Calu3 (cell line): ENCODE data around the gene CBX4. TPM values are rescaled to one million over a fixed set of nuclear protein-coding genes. Genes with fewer than 3 reads are reported as not detected.

ENCODE experiments used
- BruUV-seq: library from RNA; stranded (reverse); fragments of 400-500 nt; replicated peaks from 2 replicates; lab custom pipeline; 2021; lab: Mats Ljungman, UMichigan
- CTCF ChIA-PET: fragments of 300-600 bp; sonication (Branson Sonifier 250); formaldehyde crosslinking; loops from one replicate; lab custom pipeline; 2022; ENCODE audit warnings: antibody characterized with exemption; lab: Charles Lee
- DNase-seq: peaks from one replicate; pipeline ENCODE4 v3.0.0; 2022
- H3K27ac Mint-ChIP-seq: one replicate; pipeline ENCODE4 v1.8.0; 2022; ENCODE audit warnings: mixed read lengths; ENCODE audit not compliant: unreplicated experiment
- H3K27me3 Mint-ChIP-seq: one replicate; pipeline ENCODE4 v1.8.0; 2022; ENCODE audit warnings: mixed read lengths; ENCODE audit not compliant: unreplicated experiment
- H3K36me3 Mint-ChIP-seq: one replicate; pipeline ENCODE4 v1.8.0; 2022; ENCODE audit warnings: mild to moderate bottlenecking, moderate library complexity, mixed read lengths; ENCODE audit not compliant: insufficient read depth, unreplicated experiment
- H3K4me1 Mint-ChIP-seq: one replicate; pipeline ENCODE4 v1.8.0; 2022; ENCODE audit warnings: mild to moderate bottlenecking, low read depth, mixed read lengths; ENCODE audit not compliant: unreplicated experiment
- H3K4me3 Mint-ChIP-seq: one replicate; pipeline ENCODE4 v1.8.0; 2022; ENCODE audit warnings: mild to moderate bottlenecking, low read depth, moderate library complexity, mixed read lengths; ENCODE audit not compliant: unreplicated experiment
- H3K9me3 Mint-ChIP-seq: one replicate; pipeline ENCODE4 v1.8.0; 2022; ENCODE audit warnings: low read depth, mixed read lengths; ENCODE audit not compliant: unreplicated experiment
- intact Hi-C: fragments of 100-400 bp; cut with micrococcal nuclease; formaldehyde crosslinking; loops from one replicate; pipeline ENCODE4 v1.10.0; 2022; ENCODE audit not compliant: unreplicated experiment
- total RNA-seq: library from RNA; stranded (reverse); gene quantifications from 2 replicates; pipeline ENCODE4 v1.2.3, GENCODE V29; 2022
- TF ChIP-seq, protein P1 (sequence below): fragments of 200-600 bp; IDR thresholded peaks from one replicate; pipeline ENCODE4 v1.8.0; 2022; ENCODE audit warnings: antibody characterized with exemption; ENCODE audit not compliant: unreplicated experiment

Gene CBX4
- total RNA-seq, 1 experiment from 2014 or later = 40.2 TPM

DNA sequence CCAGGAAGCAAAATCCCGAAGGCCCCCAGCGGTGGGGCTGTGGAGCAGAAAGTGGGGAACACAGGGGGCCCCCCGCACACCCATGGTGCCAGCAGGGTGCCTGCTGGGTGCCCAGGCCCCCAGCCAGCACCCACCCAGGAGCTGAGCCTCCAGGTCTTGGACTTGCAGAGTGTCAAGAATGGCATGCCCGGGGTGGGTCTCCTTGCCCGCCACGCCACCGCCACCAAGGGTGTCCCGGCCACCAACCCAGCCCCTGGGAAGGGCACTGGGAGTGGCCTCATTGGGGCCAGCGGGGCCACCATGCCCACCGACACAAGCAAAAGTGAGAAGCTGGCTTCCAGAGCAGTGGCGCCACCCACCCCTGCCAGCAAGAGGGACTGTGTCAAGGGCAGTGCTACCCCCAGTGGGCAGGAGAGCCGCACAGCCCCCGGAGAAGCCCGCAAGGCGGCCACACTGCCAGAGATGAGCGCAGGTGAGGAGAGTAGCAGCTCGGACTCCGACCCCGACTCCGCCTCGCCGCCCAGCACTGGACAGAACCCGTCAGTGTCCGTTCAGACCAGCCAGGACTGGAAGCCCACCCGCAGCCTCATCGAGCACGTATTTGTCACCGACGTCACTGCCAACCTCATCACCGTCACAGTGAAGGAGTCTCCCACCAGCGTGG, 54.8 kb downstream of the CBX4 start:
- TF ChIP-seq, protein P1, sequence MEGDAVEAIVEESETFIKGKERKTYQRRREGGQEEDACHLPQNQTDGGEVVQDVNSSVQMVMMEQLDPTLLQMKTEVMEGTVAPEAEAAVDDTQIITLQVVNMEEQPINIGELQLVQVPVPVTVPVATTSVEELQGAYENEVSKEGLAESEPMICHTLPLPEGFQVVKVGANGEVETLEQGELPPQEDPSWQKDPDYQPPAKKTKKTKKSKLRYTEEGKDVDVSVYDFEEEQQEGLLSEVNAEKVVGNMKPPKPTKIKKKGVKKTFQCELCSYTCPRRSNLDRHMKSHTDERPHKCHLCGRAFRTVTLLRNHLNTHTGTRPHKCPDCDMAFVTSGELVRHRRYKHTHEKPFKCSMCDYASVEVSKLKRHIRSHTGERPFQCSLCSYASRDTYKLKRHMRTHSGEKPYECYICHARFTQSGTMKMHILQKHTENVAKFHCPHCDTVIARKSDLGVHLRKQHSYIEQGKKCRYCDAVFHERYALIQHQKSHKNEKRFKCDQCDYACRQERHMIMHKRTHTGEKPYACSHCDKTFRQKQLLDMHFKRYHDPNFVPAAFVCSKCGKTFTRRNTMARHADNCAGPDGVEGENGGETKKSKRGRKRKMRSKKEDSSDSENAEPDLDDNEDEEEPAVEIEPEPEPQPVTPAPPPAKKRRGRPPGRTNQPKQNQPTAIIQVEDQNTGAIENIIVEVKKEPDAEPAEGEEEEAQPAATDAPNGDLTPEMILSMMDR = no peak
- DNase-seq = no peak
- no peak overlapping the region for H3K4me3 Mint-ChIP-seq
- no TSS peak for BruUV-seq
- CTCF ChIA-PET = interaction anchor here (0.6 to 0.8 kb wide), 2 partner anchors 12 to 1798 kb away, joined by 3 read pairs; partner anchors contain the start of gene CBX8
- H3K4me1 Mint-ChIP-seq = no peaks in the 10 kb centered on the region
- no peaks in the 10 kb centered on the region for H3K9me3 Mint-ChIP-seq
- intact Hi-C loops = no loop called here
- peaks cover 8% of the 10 kb centered on the region for H3K36me3 Mint-ChIP-seq
- H3K27ac Mint-ChIP-seq = no peak overlapping the region
- H3K27me3 Mint-ChIP-seq = peaks cover 18% of the 10 kb centered on the region

DNA sequence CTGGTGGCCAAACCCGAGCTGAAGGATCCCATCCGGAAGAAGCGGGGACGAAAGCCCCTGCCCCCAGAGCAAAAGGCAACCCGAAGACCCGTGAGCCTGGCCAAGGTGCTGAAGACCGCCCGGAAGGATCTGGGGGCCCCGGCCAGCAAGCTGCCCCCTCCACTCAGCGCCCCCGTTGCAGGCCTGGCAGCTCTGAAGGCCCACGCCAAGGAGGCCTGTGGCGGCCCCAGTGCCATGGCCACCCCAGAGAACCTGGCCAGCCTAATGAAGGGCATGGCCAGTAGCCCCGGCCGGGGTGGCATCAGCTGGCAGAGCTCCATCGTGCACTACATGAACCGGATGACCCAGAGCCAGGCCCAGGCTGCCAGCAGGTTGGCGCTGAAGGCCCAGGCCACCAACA, 55.3 kb downstream of the CBX4 start:
- Mint-ChIP-seq H3K4me1 (peaks cover 3% of the 10 kb centered on the region), H3K36me3 (peaks cover 11% of the 10 kb centered on the region), H3K27ac (no peak overlapping the region), H3K27me3 (peaks cover 18% of the 10 kb centered on the region), H3K4me3 (no peak overlapping the region), H3K9me3 (no peaks in the 10 kb centered on the region)
- CTCF ChIA-PET = interaction anchor here (0.8 kb wide), 1 partner anchor 13 kb away, joined by 3 read pairs; the partner anchor contains the start of gene CBX8
- TF ChIP-seq, protein P1 = no peak
- BruUV-seq = no TSS peak
- intact Hi-C loops = no loop called here
- DNase-seq = no peak

Other genes starting within 250 kb of the CBX4 start
- gene RBFOX3, start 228.4 kb downstream of the CBX4 start, total RNA-seq = not detected in 2 replicates
- gene ENPP7, start 108.5 kb downstream of the CBX4 start, total RNA-seq = not detected in 2 replicates
- 6.3 and 8.3 TPM in 2 replicates for gene CBX2, start 61.3 kb downstream of the CBX4 start, total RNA-seq
- gene CBX8, start 42.4 kb downstream of the CBX4 start, total RNA-seq = 11.1 and 11.8 TPM in 2 replicates
- 31.2 and 35.9 TPM in 2 replicates for gene TBC1D16, start 196.4 kb upstream of the CBX4 start, total RNA-seq
- gene CCDC40, start 197.2 kb upstream of the CBX4 start, total RNA-seq = 9.9 and 13.3 TPM in 2 replicates